WERI-Rb-1 (cell line): Measurements from ENCODE around the gene SPATA9.

Experiments
- DNase-seq: peaks from one replicate; pipeline ENCODE4 v3.0.0-alpha.2; 2020
- H3K27ac ChIP-seq: fragments of 250-450 bp; sonication (Bioruptor Pico); 2 replicates; pipeline ENCODE4 v1.5.1; 2020; ENCODE audit warnings: mild to moderate bottlenecking, moderate library complexity
- H3K27me3 ChIP-seq: fragments of 250-450 bp; sonication (Bioruptor Pico); 2 replicates; pipeline ENCODE4 v1.5.1; 2021; ENCODE audit warnings: mild to moderate bottlenecking, low read depth, moderate library complexity; ENCODE audit not compliant: insufficient read depth, severe bottlenecking
- H3K36me3 ChIP-seq: fragments of 250-450 bp; sonication (Bioruptor Pico); 2 replicates; pipeline ENCODE4 v1.5.1; 2020; ENCODE audit warnings: mild to moderate bottlenecking, moderate library complexity
- H3K4me3 ChIP-seq: 2 replicates; pipeline ENCODE4 v1.5.1; 2011; ENCODE audit warnings: low read depth, mild to moderate bottlenecking, control low read depth, low read length
- H3K9me3 ChIP-seq: fragments of 250-450 bp; sonication (Bioruptor Pico); 2 replicates; pipeline ENCODE4 v1.5.1; 2021; ENCODE audit warnings: mild to moderate bottlenecking, moderate library complexity; ENCODE audit not compliant: severe bottlenecking
- TF ChIP-seq, protein P1 (sequence below): IDR thresholded peaks from 2 replicates; pipeline ENCODE4 v1.5.1; 2011; ENCODE audit warnings: low read depth, mild to moderate bottlenecking, control low read depth, inconsistent platforms, low read length

Gene SPATA9

GRCh38 chr5:95626701-95627100 lies 56.1 kb downstream of the SPATA9 start:
- no peak for DNase-seq
- TF ChIP-seq, protein P1, sequence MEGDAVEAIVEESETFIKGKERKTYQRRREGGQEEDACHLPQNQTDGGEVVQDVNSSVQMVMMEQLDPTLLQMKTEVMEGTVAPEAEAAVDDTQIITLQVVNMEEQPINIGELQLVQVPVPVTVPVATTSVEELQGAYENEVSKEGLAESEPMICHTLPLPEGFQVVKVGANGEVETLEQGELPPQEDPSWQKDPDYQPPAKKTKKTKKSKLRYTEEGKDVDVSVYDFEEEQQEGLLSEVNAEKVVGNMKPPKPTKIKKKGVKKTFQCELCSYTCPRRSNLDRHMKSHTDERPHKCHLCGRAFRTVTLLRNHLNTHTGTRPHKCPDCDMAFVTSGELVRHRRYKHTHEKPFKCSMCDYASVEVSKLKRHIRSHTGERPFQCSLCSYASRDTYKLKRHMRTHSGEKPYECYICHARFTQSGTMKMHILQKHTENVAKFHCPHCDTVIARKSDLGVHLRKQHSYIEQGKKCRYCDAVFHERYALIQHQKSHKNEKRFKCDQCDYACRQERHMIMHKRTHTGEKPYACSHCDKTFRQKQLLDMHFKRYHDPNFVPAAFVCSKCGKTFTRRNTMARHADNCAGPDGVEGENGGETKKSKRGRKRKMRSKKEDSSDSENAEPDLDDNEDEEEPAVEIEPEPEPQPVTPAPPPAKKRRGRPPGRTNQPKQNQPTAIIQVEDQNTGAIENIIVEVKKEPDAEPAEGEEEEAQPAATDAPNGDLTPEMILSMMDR: no peak
- H3K36me3 ChIP-seq: no peaks in the 10 kb centered on the region
- no peaks in the 10 kb centered on the region for H3K27me3 ChIP-seq
- H3K4me3 ChIP-seq: no peak overlapping the region
- no peak overlapping the region for H3K27ac ChIP-seq
- no peaks in the 10 kb centered on the region for H3K9me3 ChIP-seq

- H3K4me3 ChIP-seq: no peak overlapping the region
- no peak for DNase-seq
- H3K36me3 ChIP-seq: no peaks in the 10 kb centered on the region
- H3K27me3 ChIP-seq: no peaks in the 10 kb centered on the region
- no peaks in the 10 kb centered on the region for H3K9me3 ChIP-seq
- no peak overlapping the region for H3K27ac ChIP-seq
- TF ChIP-seq, protein P1: no peak
Measured at GRCh38 chr5:95624368-95624767, 58.4 kb downstream of the SPATA9 start.

GRCh38 chr5:95623706-95624105 lies 59.1 kb downstream of the SPATA9 start:
- H3K27me3 ChIP-seq: no peaks in the 10 kb centered on the region
- TF ChIP-seq, protein P1: no peak
- DNase-seq: no peak

DNA sequence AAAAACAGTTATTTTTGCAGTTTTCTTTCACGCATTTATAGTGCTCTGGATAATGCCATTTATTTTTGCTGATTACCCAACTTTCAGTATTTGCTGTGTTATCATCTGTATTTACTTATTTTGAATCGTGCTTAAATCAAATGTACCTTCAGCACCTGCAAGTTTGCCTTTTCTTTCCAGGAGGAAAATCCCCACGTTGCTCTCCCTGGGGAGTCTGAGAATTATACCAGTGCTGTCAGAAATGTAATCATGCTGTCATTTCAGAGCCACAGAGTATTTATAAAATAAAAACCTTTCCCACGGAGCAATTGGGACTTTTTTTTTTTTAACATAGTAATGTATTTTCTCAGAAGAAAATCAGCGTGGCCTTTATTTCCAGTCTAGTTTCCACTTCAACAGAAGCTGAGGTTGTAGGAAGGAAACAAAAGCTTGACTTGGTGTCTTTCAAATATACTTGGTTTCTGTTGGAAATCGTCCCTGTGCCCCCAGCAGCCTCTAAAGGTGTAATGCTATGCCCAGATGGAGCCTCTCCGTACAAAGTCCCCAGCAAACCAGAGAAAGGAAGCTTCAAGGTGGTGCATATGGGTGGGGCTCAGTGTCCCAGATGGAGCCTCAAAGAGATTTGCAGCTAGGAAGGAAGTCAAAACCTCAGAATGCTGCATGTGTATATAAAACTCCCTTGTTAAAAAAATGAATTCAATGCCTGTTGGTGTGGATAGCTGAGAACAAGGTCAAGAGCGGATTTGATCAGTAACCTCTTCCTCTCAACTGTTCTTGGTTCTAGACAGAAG lies 60.8 kb downstream of the SPATA9 start:
- DNase-seq: no peak
- Histone ChIP-seq H3K4me3 (no peak overlapping the region), H3K27ac (no peak overlapping the region), H3K27me3 (no peaks in the 10 kb centered on the region), H3K9me3 (no peaks in the 10 kb centered on the region), H3K36me3 (no peaks in the 10 kb centered on the region)
- TF ChIP-seq, protein P1: no peak

More at GRCh38 chr5:95623706-95624105, 59.1 kb downstream of the SPATA9 start:
- Histone ChIP-seq H3K36me3 (no peaks in the 10 kb centered on the region), H3K27ac (no peak overlapping the region), H3K4me3 (no peak overlapping the region), H3K9me3 (no peaks in the 10 kb centered on the region)

GRCh38 chr5:95620870-95621838 lies 61.6 kb downstream of the SPATA9 start:
- Histone ChIP-seq H3K36me3 (no peaks in the 10 kb centered on the region), H3K9me3 (no peaks in the 10 kb centered on the region), H3K27ac (peak overlapping the region; percentile 68), H3K4me3 (peak overlapping the region; percentile 59), H3K27me3 (no peaks in the 10 kb centered on the region)
- peak; percentile 74 for DNase-seq
- TF ChIP-seq, protein P1: no peak
